Loucy (cell line): ENCODE results near the gene UVSSA.

ENCODE experiments used
- CTCF ChIP-seq: fragments of 200-600 bp; sonication (generic); conservative IDR thresholded peaks from 2 replicates; pipeline ENCODE4 v1.5.1; 2014; ENCODE audit warnings: mild to moderate bottlenecking, antibody characterized with exemption, low read length
- EZH2phosphoT487 ChIP-seq: fragments of 200-600 bp; IDR thresholded peaks from 2 replicates; pipeline ENCODE4 v1.6.1; 2018; ENCODE audit warnings: antibody characterized with exemption, mild to moderate bottlenecking, moderate library complexity, borderline replicate concordance

GRCh38 chr4:1364748-1365147 is 17.7 kb downstream of the UVSSA start:
- no peak for TF ChIP-seq CTCF
- no peak for TF ChIP-seq EZH2phosphoT487
